Sciatic nerve (tissue), 2 donors: ENCODE results near the gene SIRT2. TPM values are rescaled to one million over a fixed set of nuclear protein-coding genes. Genes with fewer than 3 reads are reported as not detected.
"Not testable (repeated sequence)": the region's sequence is repeated elsewhere in the genome, so short reads cannot be mapped to it uniquely, and the experiment has no call there.

ENCODE experiments used
- ATAC-seq: fragments of 200-7000 bp; cut with Tn5 transposase; one replicate; pipeline ENCODE4 v1.9.1; 2020; ENCODE audit warnings: mild to moderate bottlenecking, moderate library complexity
- DNase-seq: peaks from one replicate; pipeline ENCODE4 v3.0.0-alpha.2; 2020; ENCODE audit warnings: low spot score
- intact Hi-C: fragments of 100-400 bp; cut with DNase I; formaldehyde crosslinking; loops from one replicate; pipeline ENCODE4 v1.14.2; 2022
- total RNA-seq: library from RNA; stranded (reverse); fragmentation: NEBNext Ultra II Directional; extraction: Animal tissue kit (Norgen Biotek cat#: 25700); gene quantifications from one replicate; pipeline ENCODE4 v1.2.1, GENCODE V29; 2021
- donor health status: DM: no; HTN: no; CAD: no.
- donor health status: DM: no; HTN: no; CAD: no.

SIRT2 gene
- total RNA-seq, 1 donor from 2014 or later = 86.4 TPM

GRCh38 chr19:38838986-38839761 is 60.2 kb downstream of the SIRT2 start:
- intact Hi-C loops = no loop called here
- DNase-seq (no peak), ATAC-seq (no peak)

GRCh38 chr19:38838208-38838985 is 61.0 kb downstream of the SIRT2 start:
- intact Hi-C loops = no loop called here
- no peak for DNase-seq
- ATAC-seq = no peak

- no peak for DNase-seq
- intact Hi-C loops = no loop called here
- ATAC-seq = no peak
Measured at GRCh38 chr19:38837656-38838121, 61.7 kb downstream of the SIRT2 start.

- DNase-seq (no peak), ATAC-seq (no peak)
- intact Hi-C loops = no loop called here
Measured at GRCh38 chr19:38836983-38837626, 62.3 kb downstream of the SIRT2 start.

GRCh38 chr19:38836159-38836982 is 63.0 kb downstream of the SIRT2 start:
- ATAC-seq (no peak), DNase-seq (no peak)
- intact Hi-C loops = no loop called here

GRCh38 chr19:38834590-38834989 is 64.8 kb downstream of the SIRT2 start:
- ATAC-seq (no peak), DNase-seq (no peak)
- intact Hi-C loops = no loop called here

GRCh38 chr19:38834104-38834490 is 65.3 kb downstream of the SIRT2 start:
- no peak for DNase-seq
- no peak for ATAC-seq
- intact Hi-C loops = no loop called here

- intact Hi-C loops = no loop called here
- no peak for DNase-seq
- no peak for ATAC-seq
Measured at GRCh38 chr19:38833092-38833425, 66.4 kb downstream of the SIRT2 start.

- DNase-seq (peak; percentile 70), ATAC-seq (peak; percentile 63)
- intact Hi-C loops = no loop called here
Measured at GRCh38 chr19:38831142-38831605, 68.2 kb downstream of the SIRT2 start.

- ATAC-seq = no peak
- intact Hi-C loops = no loop called here
- DNase-seq = no peak
Measured at GRCh38 chr19:38830039-38830733, 69.2 kb downstream of the SIRT2 start.

GRCh38 chr19:38829203-38829602 is 70.2 kb downstream of the SIRT2 start:
- ATAC-seq, DNase-seq, intact Hi-C loops: not testable (repeated sequence)

Other genes starting within 250 kb of the SIRT2 start
- gene CAPN12, start 155.1 kb downstream of the SIRT2 start, total RNA-seq = 5.6 TPM
- not detected for gene LGALS7, start 126.1 kb downstream of the SIRT2 start, total RNA-seq
- gene LGALS7B, start 110.4 kb downstream of the SIRT2 start, total RNA-seq = not detected
- 1.3 TPM for gene LGALS4, start 86.7 kb downstream of the SIRT2 start, total RNA-seq
- 106 TPM for gene ECH1, start 67.8 kb downstream of the SIRT2 start, total RNA-seq
- 192 TPM for gene HNRNPL, start 49.6 kb downstream of the SIRT2 start, total RNA-seq
- gene RINL, start 21.3 kb downstream of the SIRT2 start, total RNA-seq = 9.6 TPM
- gene NFKBIB, start 351 bp upstream of the SIRT2 start, total RNA-seq = 14.6 TPM
- gene CCER2, start 12.6 kb upstream of the SIRT2 start, total RNA-seq = 0.80 TPM
- 17.9 TPM for gene SARS2, start 31.1 kb upstream of the SIRT2 start, total RNA-seq
- 12.1 TPM for gene MRPS12, start 31.3 kb upstream of the SIRT2 start, total RNA-seq
- 30.0 TPM for gene FBXO17, start 76.1 kb upstream of the SIRT2 start, total RNA-seq
- 13.4 TPM for gene FBXO27, start 132.9 kb upstream of the SIRT2 start, total RNA-seq
- 1.6 TPM for gene ACP7, start 184.8 kb upstream of the SIRT2 start, total RNA-seq
- gene PAK4, start 226.2 kb upstream of the SIRT2 start, total RNA-seq = 43.5 TPM